IMR-90 (cell line): ENCODE data around the gene SLC16A4. TPM values are rescaled to one million over a fixed set of nuclear protein-coding genes. Genes with fewer than 3 reads are reported as not detected.
A peak's percentile ranks its signal among the peaks of the same experiment; 100 is the strongest.

Source experiments
- ATAC-seq: fragments of 200-7000 bp; cut with Tn5 transposase; 2 replicates; pipeline ENCODE4 v1.9.1; 2020; ENCODE audit warnings: low read depth, mild to moderate bottlenecking, moderate library complexity
- BruUV-seq: library from RNA; stranded (reverse); fragments of 400-500 nt; replicated peaks from 2 replicates; lab custom pipeline; 2021; lab: Mats Ljungman, UMichigan
- CTCF ChIA-PET: fragments of 300-600 bp; formaldehyde crosslinking; extraction: SDS; loops from one replicate; lab custom pipeline; 2021; ENCODE audit warnings: antibody characterized with exemption; lab: Yijun Ruan, JAX
- POLR2A ChIA-PET: fragments of 300-600 bp; sonication (Branson Sonifier 250); formaldehyde crosslinking; loops from one replicate; lab custom pipeline; 2022; ENCODE audit warnings: antibody characterized with exemption; ENCODE audit not compliant: unreplicated experiment; lab: Charles Lee
- DNase-seq: peaks from one replicate; pipeline ENCODE4 v3.0.0; 2013
- H2AFZ ChIP-seq: replicated peaks from 2 replicates; pipeline ENCODE3; 2013; ENCODE audit warnings: low read length, mild to moderate bottlenecking; ENCODE audit not compliant: poor library complexity
- H2AK5ac ChIP-seq: 2 replicates; pipeline ENCODE4 v1.6.1; 2013; ENCODE audit warnings: low read depth, low read length, inconsistent platforms
- H2AK9ac ChIP-seq: replicated peaks from 2 replicates; pipeline ENCODE3; 2013; ENCODE audit warnings: mild to moderate bottlenecking, low read depth, low read length, moderate library complexity; ENCODE audit not compliant: poor library complexity
- H2BK120ac ChIP-seq: 2 replicates; pipeline ENCODE4 v1.6.1; 2013; ENCODE audit warnings: low read depth, low read length, inconsistent platforms
- H2BK15ac ChIP-seq: 3 replicates; pipeline ENCODE4 v1.6.1; 2013; ENCODE audit warnings: low read depth, low read length, inconsistent platforms
- H2BK20ac ChIP-seq: 2 replicates; pipeline ENCODE4 v1.6.1; 2013; ENCODE audit warnings: low read depth, mild to moderate bottlenecking, inconsistent platforms, low read length, moderate library complexity
- H2BK5ac ChIP-seq: 2 replicates; pipeline ENCODE4 v1.6.1; 2013; ENCODE audit warnings: mild to moderate bottlenecking, low read depth, low read length, inconsistent platforms; ENCODE audit not compliant: poor library complexity, severe bottlenecking
- H3K14ac ChIP-seq: replicated peaks from 2 replicates; pipeline ENCODE4 v1.6.1; 2013; ENCODE audit warnings: low read depth, low read length, inconsistent platforms
- H3K18ac ChIP-seq: 2 replicates; pipeline ENCODE4 v1.6.1; 2013; ENCODE audit warnings: low read depth, low read length, control low read depth
- H3K23ac ChIP-seq: 2 replicates; pipeline ENCODE4 v1.6.1; 2013; ENCODE audit warnings: low read depth, low read length, inconsistent platforms
- H3K27ac ChIP-seq: 2 replicates; pipeline ENCODE4 v1.5.1; 2013; ENCODE audit warnings: mild to moderate bottlenecking, control low read depth, low read length; ENCODE audit not compliant: insufficient read depth
- H3K27me3 ChIP-seq: 2 replicates; pipeline ENCODE4 v1.6.1; 2013; ENCODE audit warnings: low read length; ENCODE audit not compliant: control insufficient read depth, insufficient read depth
- H3K36me3 ChIP-seq: 2 replicates; pipeline ENCODE4 v1.6.1; 2013; ENCODE audit warnings: low read length, mixed read lengths; ENCODE audit not compliant: control insufficient read depth, insufficient read depth
- H3K4ac ChIP-seq: 2 replicates; pipeline ENCODE4 v1.6.1; 2013; ENCODE audit warnings: low read depth, low read length, inconsistent platforms
- H3K4me1 ChIP-seq: 2 replicates; pipeline ENCODE4 v1.6.1; 2013; ENCODE audit warnings: low read length, mixed read lengths; ENCODE audit not compliant: control insufficient read depth, insufficient read depth
- H3K4me2 ChIP-seq: 2 replicates; pipeline ENCODE4 v1.6.1; 2013; ENCODE audit warnings: low read depth, mild to moderate bottlenecking, control low read depth, low read length, moderate library complexity
- H3K4me3 ChIP-seq: 2 replicates; pipeline ENCODE4 v1.5.1; 2013; ENCODE audit warnings: low read depth, mild to moderate bottlenecking, control low read depth, low read length, moderate library complexity; ENCODE audit not compliant: insufficient read depth
- H3K56ac ChIP-seq: 2 replicates; pipeline ENCODE4 v1.6.1; 2013; ENCODE audit warnings: low read length, inconsistent platforms; ENCODE audit not compliant: insufficient read depth; ENCODE audit errors: extremely low read depth
- H3K79me1 ChIP-seq, 2 experiments: 2 replicates each; pipeline ENCODE4 v1.6.1; 2013; ENCODE audit warnings: low read length in 2 of 2, inconsistent platforms in 1 of 2, low read depth in 1 of 2
- H3K9ac ChIP-seq: 2 replicates; pipeline ENCODE4 v1.6.1; 2013; ENCODE audit warnings: low read depth, low read length, control low read depth
- H3K9me1 ChIP-seq: 2 replicates; pipeline ENCODE4 v1.6.1; 2013; ENCODE audit warnings: low read length, inconsistent platforms; ENCODE audit not compliant: insufficient read depth
- H3K9me3 ChIP-seq: 2 replicates; pipeline ENCODE4 v1.6.1; 2013; ENCODE audit warnings: low read length; ENCODE audit not compliant: control insufficient read depth, insufficient read depth
- H4K20me1 ChIP-seq: 2 replicates; pipeline ENCODE4 v1.6.1; 2013; ENCODE audit warnings: low read length, inconsistent platforms; ENCODE audit not compliant: insufficient read depth
- H4K5ac ChIP-seq: 2 replicates; pipeline ENCODE4 v1.6.1; 2013; ENCODE audit warnings: mild to moderate bottlenecking, low read depth, low read length, control low read depth
- H4K8ac ChIP-seq, 2 experiments: 2 replicates each; pipeline ENCODE4 v1.6.1; 2013; ENCODE audit warnings: low read depth in 2 of 2, low read length in 2 of 2, control low read depth in 1 of 2, inconsistent platforms in 1 of 2
- H4K91ac ChIP-seq: 2 replicates; pipeline ENCODE4 v1.6.1; 2013; ENCODE audit warnings: low read depth, low read length, inconsistent platforms; ENCODE audit not compliant: insufficient read depth
- BHLHE40 ChIP-seq: fragments of 150-350 bp; IDR thresholded peaks from 2 replicates; pipeline ENCODE4 v1.6.1; 2016; ENCODE audit warnings: mild to moderate bottlenecking, low read depth, low read length
- CEBPB ChIP-seq: IDR thresholded peaks from 2 replicates; pipeline ENCODE4 v1.6.1; 2012; ENCODE audit warnings: low read depth, low read length, improper control_type of control experiment
- CHD1 ChIP-seq: IDR thresholded peaks from 2 replicates; pipeline ENCODE4 v1.6.1; 2012; ENCODE audit warnings: low read depth, low read length, improper control_type of control experiment
- FOS ChIP-seq: fragments of 150-350 bp; IDR thresholded peaks from 2 replicates; pipeline ENCODE4 v1.6.1; 2016; ENCODE audit warnings: low read depth, low read length
- MAFK ChIP-seq: IDR thresholded peaks from 2 replicates; pipeline ENCODE4 v1.6.1; 2012; ENCODE audit warnings: low read depth, low read length, improper control_type of control experiment
- MAZ ChIP-seq: IDR thresholded peaks from 2 replicates; pipeline ENCODE4 v1.6.1; 2012; ENCODE audit warnings: low read depth, mild to moderate bottlenecking, low read length, improper control_type of control experiment, moderate library complexity, borderline replicate concordance
- MXI1 ChIP-seq: IDR thresholded peaks from 2 replicates; pipeline ENCODE4 v1.6.1; 2012; ENCODE audit warnings: low read depth, mild to moderate bottlenecking, low read length, moderate library complexity, borderline replicate concordance
- NFE2L2 ChIP-seq: fragments of 150-350 bp; IDR thresholded peaks from 2 replicates; pipeline ENCODE4 v1.6.1; 2016; ENCODE audit warnings: low read depth, mild to moderate bottlenecking, low read length
- POLR2A ChIP-seq: IDR thresholded peaks from 2 replicates; pipeline ENCODE4 v1.6.1; 2012; ENCODE audit warnings: mild to moderate bottlenecking, low read depth, low read length
- RAD21 ChIP-seq: IDR thresholded peaks from 2 replicates; pipeline ENCODE4 v1.6.1; 2012; ENCODE audit warnings: low read length, improper control_type of control experiment
- RCOR1 ChIP-seq: IDR thresholded peaks from 2 replicates; pipeline ENCODE4 v1.6.1; 2012; ENCODE audit warnings: mild to moderate bottlenecking, low read length, improper control_type of control experiment; ENCODE audit not compliant: insufficient replicate concordance
- RFX5 ChIP-seq: IDR thresholded peaks from 2 replicates; pipeline ENCODE4 v1.8.0; 2012; ENCODE audit warnings: low read depth, mild to moderate bottlenecking, low read length, moderate library complexity
- SMC3 ChIP-seq: fragments of 150-350 bp; IDR thresholded peaks from 2 replicates; pipeline ENCODE4 v1.6.1; 2016; ENCODE audit warnings: low read depth, mild to moderate bottlenecking, antibody characterized with exemption, low read length, moderate library complexity
- USF2 ChIP-seq: fragments of 150-350 bp; IDR thresholded peaks from 2 replicates; pipeline ENCODE4 v1.6.1; 2017; ENCODE audit warnings: mild to moderate bottlenecking, antibody characterized with exemption, low read length, low read depth
- WGBS, 2 experiments: methylation state at CpG; one replicate each; pipeline versions ENCODE4 v1.1.5 to v1.1.7; 2013; ENCODE audit warnings: missing lambda C conversion rate in 2 of 2; ENCODE audit not compliant: insufficient read length in 1 of 2; ENCODE audit errors: extremely low coverage in 2 of 2; 5-methylcytosine and 5-hydroxymethylcytosine counted together
- dilution Hi-C: fragments of 300-500 bp; cut with HindIII; formaldehyde crosslinking; loops from one replicate; pipeline ENCODE4 v1.14.3; 2018; ENCODE audit warnings: low sequenced_read_pairs; ENCODE audit not compliant: unreplicated experiment
- in situ Hi-C: fragments of 300-500 bp; cut with MboI; formaldehyde crosslinking; loops from 3 replicates; pipeline ENCODE4 v1.14.3; 2019; ENCODE audit warnings: low sequenced_read_pairs, inconsistent platforms, mixed read lengths
- intact Hi-C: fragments of 100-400 bp; cut with micrococcal nuclease; formaldehyde crosslinking; loops from 2 replicates; pipeline ENCODE4 v1.10.0; 2022
- polyA plus RNA-seq, 3 experiments: library from polyadenylated mRNA; depleted of rRNA; stranded (reverse); fragments of >200 nt; gene quantifications; 2 replicates each; pipeline ENCODE4 v1.2.3, GENCODE V29; 2012; ENCODE audit warnings: low replicate concordance in 1 of 3
- total RNA-seq: library from RNA; depleted of rRNA; stranded (reverse); fragments of >200 nt; gene quantifications from 2 replicates; pipeline ENCODE4 v1.2.3, GENCODE V29; 2012
- TF ChIP-seq, protein P1 (sequence below): fragments of 150-350 bp; IDR thresholded peaks from 2 replicates; pipeline ENCODE4 v1.6.1; 2016; ENCODE audit warnings: low read depth, mild to moderate bottlenecking, low read length, moderate library complexity, borderline replicate concordance
- TF ChIP-seq, protein P2 (sequence below): conservative IDR thresholded peaks from 2 replicates; pipeline ENCODE4 v1.5.1; 2012; ENCODE audit warnings: mild to moderate bottlenecking, low read depth, low read length, improper control_type of control experiment

SLC16A4 gene
- total and polyA plus RNA-seq, 2 of the 4 experiments (the other 2 are of a cell fraction): 27.7 to 65.2 TPM

DNA sequence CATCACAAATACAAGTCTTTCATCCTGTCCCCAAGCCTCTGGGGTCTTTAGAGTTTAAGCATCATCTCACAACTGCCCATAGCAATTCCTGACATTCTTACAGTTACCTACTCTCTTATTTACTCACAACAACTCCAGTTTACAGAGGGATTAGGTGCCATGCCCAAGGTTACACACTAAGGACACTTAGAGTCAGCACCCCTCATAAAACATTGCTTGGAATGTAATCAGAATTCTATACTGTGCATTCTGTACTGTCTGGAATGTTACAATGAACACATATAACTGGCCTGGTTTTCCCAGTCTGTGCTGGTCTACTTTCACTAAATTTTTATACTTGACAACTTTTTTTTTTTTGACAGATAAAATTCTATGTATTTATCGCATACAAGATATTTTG is 66.2 kb downstream of the SLC16A4 start:
- no peaks in the 10 kb centered on the region for H3K9me3 ChIP-seq
- DNase-seq: no peak
- no peak overlapping the region for H3K4me3 ChIP-seq
- no peaks in the 10 kb centered on the region for H3K36me3 ChIP-seq
- H3K9me1 ChIP-seq: no peaks in the 10 kb centered on the region
- no peak overlapping the region for H3K23ac ChIP-seq
- dilution Hi-C loops: no loop called here
- H3K4ac ChIP-seq: no peak overlapping the region
- no peak overlapping the region for H2AK5ac ChIP-seq
- no peak overlapping the region for H4K5ac ChIP-seq
- no peak overlapping the region for H3K9ac ChIP-seq
- H4K91ac ChIP-seq: no peak overlapping the region
- H4K20me1 ChIP-seq: no peaks in the 10 kb centered on the region
- ATAC-seq: peak; percentile 62
- H3K4me2 ChIP-seq: no peak overlapping the region
- POLR2A ChIA-PET: no interaction called here
- no peak overlapping the region for H2BK20ac ChIP-seq
- no peaks in the 10 kb centered on the region for H3K4me1 ChIP-seq
- no CpG with 5 or more reads among the region's 1 CpG for WGBS, 2 experiments
- H3K27ac ChIP-seq: no peak overlapping the region
- no peak overlapping the region for H3K14ac ChIP-seq
- H3K56ac ChIP-seq: no peak overlapping the region
- no peak overlapping the region for H2BK120ac ChIP-seq
- no peak overlapping the region for H2BK15ac ChIP-seq
- intact Hi-C loops: no loop called here
- no peak overlapping the region for H2AFZ ChIP-seq
- BruUV-seq: no TSS peak
- in situ Hi-C loops: no loop called here
- TF ChIP-seq FOS (no peak), MAFK (no peak), RFX5 (no peak), SMC3 (no peak), CEBPB (no peak), RCOR1 (no peak), USF2 (no peak), MAZ (no peak), CHD1 (no peak), BHLHE40 (no peak), POLR2A (no peak), RAD21 (no peak), MXI1 (no peak), NFE2L2 (no peak)
- TF ChIP-seq, protein P1, sequence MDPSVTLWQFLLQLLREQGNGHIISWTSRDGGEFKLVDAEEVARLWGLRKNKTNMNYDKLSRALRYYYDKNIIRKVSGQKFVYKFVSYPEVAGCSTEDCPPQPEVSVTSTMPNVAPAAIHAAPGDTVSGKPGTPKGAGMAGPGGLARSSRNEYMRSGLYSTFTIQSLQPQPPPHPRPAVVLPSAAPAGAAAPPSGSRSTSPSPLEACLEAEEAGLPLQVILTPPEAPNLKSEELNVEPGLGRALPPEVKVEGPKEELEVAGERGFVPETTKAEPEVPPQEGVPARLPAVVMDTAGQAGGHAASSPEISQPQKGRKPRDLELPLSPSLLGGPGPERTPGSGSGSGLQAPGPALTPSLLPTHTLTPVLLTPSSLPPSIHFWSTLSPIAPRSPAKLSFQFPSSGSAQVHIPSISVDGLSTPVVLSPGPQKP: no peak
- TF ChIP-seq, protein P2, sequence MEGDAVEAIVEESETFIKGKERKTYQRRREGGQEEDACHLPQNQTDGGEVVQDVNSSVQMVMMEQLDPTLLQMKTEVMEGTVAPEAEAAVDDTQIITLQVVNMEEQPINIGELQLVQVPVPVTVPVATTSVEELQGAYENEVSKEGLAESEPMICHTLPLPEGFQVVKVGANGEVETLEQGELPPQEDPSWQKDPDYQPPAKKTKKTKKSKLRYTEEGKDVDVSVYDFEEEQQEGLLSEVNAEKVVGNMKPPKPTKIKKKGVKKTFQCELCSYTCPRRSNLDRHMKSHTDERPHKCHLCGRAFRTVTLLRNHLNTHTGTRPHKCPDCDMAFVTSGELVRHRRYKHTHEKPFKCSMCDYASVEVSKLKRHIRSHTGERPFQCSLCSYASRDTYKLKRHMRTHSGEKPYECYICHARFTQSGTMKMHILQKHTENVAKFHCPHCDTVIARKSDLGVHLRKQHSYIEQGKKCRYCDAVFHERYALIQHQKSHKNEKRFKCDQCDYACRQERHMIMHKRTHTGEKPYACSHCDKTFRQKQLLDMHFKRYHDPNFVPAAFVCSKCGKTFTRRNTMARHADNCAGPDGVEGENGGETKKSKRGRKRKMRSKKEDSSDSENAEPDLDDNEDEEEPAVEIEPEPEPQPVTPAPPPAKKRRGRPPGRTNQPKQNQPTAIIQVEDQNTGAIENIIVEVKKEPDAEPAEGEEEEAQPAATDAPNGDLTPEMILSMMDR: no peak
- no peak overlapping the region for H2BK5ac ChIP-seq
- CTCF ChIA-PET: no interaction called here
- no peak overlapping the region for H2AK9ac ChIP-seq
- H3K18ac ChIP-seq: no peak overlapping the region
- H3K27me3 ChIP-seq: peaks cover 3% of the 10 kb centered on the region; the same call in 1 of the 2 replicates
- H3K79me1 ChIP-seq: no peaks in the 10 kb centered on the region
- H4K8ac ChIP-seq: no peak overlapping the region
